K562 (cell line): ENCODE results near the gene MS4A6E.

Experiments
- ETV6 ChIP-seq, 3 experiments: fragments of 150-350 bp in 1 of 3; sonication (generic) in 1 of 3; formaldehyde crosslinking in 1 of 3; IDR thresholded peaks; 2 replicates each; pipeline versions ENCODE4 v1.6.1 to v1.8.0; 2014 to 2022; ENCODE audit warnings: borderline replicate concordance in 2 of 3, low read depth in 2 of 3, antibody characterized with exemption in 1 of 3, low read length in 1 of 3, mild to moderate bottlenecking in 1 of 3, missing genetic modification reagents in 1 of 3
- GATA2 ChIP-seq: sonication (generic); formaldehyde crosslinking; IDR thresholded peaks from 2 replicates; pipeline ENCODE4 v1.4.0; 2020; ENCODE audit warnings: mild to moderate bottlenecking, missing genetic modification reagents
- KDM1A ChIP-seq, 2 experiments: fragments of 450-650 bp; IDR thresholded peaks; 2 replicates each; pipeline ENCODE4 v1.6.1; 2016; ENCODE audit warnings: mild to moderate bottlenecking in 2 of 2
- TAF15 ChIP-seq: fragments of 200-400 bp; formaldehyde crosslinking; IDR thresholded peaks from 2 replicates; pipeline ENCODE4 v1.6.1; 2017; ENCODE audit warnings: mild to moderate bottlenecking, low read depth, low read length, moderate library complexity
- ZNF696 ChIP-seq: fragments of 250-450 bp; sonication (Bioruptor Pico); conservative IDR thresholded peaks from 2 replicates; pipeline ENCODE4 v1.4.0; 2020; ENCODE audit warnings: mild to moderate bottlenecking, moderate library complexity

GRCh38 chr11:60375316-60375715, 48.3 kb downstream of the MS4A6E start:
- no peak for TF ChIP-seq KDM1A (IDR thresholded peaks at IDR 0.05)
- TF ChIP-seq ETV6 (IDR thresholded peaks at IDR 0.05; ENCODE audit: borderline replicate concordance in 1 of 2, low read depth in 2 of 2, low read length in 1 of 2), result no peak
- no peak for TF ChIP-seq ETV6 (CRISPR knock-in tag; IDR thresholded peaks at IDR 0.05; ENCODE audit: borderline replicate concordance)
- no peak for TF ChIP-seq GATA2 (CRISPR knock-in tag)
- TF ChIP-seq ZNF696 (CRISPR knock-in tag), result no peak
- TF ChIP-seq TAF15, result no peak
